Measurements from ENCODE around the gene EMP2.

DNA sequence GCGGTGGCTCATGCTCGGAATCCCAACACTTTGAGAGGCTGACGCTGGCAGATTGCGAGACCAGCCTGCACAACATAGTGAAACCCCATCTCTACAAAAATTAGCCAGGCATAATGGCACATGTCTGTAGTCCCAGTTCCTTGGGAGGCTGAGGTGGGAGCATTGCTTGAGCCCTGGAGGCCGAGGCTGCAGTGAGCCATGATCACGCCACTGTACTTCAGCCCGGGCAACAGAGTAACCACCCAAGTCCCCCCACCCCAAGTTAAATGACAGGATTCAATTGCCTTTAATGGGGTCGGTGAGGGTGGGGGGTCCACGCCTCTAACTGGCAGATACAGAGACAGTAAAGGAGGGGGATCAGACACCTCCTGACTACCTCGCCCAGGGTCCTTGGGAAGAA, 44.9 kb downstream of the EMP2 start:
- TF ChIP-seq CTCF (IDR thresholded peaks at IDR 0.05 in 8 of 11, conservative IDR thresholded peaks at IDR 0.05 in 3 of 11) (no peak), POLR2AphosphoS5 (IDR thresholded peaks at IDR 0.05) (no peak)

Data from spleen (tissue), 7 donors.